GM12865 (cell line): ENCODE measurements around the gene DACT1.

Experiments used
- DNase-seq: peaks from one replicate; pipeline ENCODE4 v3.0.0; 2010; ENCODE audit warnings: low read depth
- H3K4me3 ChIP-seq: 2 replicates; pipeline ENCODE4 v1.5.1; 2011; ENCODE audit warnings: mild to moderate bottlenecking, low read depth, low read length, control low read depth
- TF ChIP-seq, protein P1 (sequence below): IDR thresholded peaks from 2 replicates; pipeline ENCODE4 v1.5.1; 2011; ENCODE audit warnings: low read length, control low read depth, low read depth, inconsistent platforms; ENCODE audit not compliant: insufficient read depth; ENCODE audit errors: missing control alignments

The DACT1 gene

DNA sequence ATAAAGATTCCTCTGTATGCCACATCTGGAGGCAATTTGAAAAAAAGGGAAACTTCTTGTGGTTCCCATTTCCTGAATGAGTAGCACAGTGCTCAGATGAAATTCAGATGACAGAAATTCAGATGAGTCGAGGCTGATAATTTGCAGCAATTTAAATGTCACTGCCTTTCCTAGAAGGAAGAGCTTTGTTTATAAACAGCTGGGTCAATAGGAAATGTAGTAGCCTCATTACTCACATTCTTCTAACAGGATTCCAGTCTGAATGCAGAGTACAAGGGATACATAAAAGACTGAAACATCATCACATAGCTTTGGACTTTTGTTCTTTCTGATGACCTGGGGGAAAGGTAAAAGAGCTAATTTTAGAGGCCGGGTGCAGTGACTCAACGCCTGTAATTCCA lies 11.3 kb upstream of the DACT1 start:
- no peak overlapping the region for H3K4me3 ChIP-seq
- TF ChIP-seq, protein P1, sequence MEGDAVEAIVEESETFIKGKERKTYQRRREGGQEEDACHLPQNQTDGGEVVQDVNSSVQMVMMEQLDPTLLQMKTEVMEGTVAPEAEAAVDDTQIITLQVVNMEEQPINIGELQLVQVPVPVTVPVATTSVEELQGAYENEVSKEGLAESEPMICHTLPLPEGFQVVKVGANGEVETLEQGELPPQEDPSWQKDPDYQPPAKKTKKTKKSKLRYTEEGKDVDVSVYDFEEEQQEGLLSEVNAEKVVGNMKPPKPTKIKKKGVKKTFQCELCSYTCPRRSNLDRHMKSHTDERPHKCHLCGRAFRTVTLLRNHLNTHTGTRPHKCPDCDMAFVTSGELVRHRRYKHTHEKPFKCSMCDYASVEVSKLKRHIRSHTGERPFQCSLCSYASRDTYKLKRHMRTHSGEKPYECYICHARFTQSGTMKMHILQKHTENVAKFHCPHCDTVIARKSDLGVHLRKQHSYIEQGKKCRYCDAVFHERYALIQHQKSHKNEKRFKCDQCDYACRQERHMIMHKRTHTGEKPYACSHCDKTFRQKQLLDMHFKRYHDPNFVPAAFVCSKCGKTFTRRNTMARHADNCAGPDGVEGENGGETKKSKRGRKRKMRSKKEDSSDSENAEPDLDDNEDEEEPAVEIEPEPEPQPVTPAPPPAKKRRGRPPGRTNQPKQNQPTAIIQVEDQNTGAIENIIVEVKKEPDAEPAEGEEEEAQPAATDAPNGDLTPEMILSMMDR, result no peak
- no peak for DNase-seq

DNA sequence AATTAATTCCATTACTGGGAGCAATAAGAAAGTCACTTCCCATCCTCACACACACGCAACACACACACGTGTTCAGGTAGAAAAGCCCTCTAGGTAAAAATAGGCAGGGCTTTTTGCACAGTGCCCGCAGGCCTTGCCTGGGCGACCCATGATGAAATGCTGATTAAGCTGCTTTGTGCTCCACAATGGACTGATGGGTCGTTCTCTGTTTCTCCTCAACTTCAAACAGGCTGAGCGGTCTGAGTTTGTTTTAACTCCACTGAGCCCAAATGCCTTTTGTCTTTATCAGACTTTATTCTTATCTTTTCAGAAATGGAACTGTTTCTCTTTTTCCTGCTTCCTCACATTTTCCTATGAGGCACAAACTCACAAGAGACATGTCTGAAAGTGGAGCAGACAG lies 9.4 kb upstream of the DACT1 start:
- H3K4me3 ChIP-seq, result no peak overlapping the region
- TF ChIP-seq, protein P1, result no peak

GRCh38 chr14:58629281-58629680 lies 8.5 kb upstream of the DACT1 start:
- TF ChIP-seq, protein P1, result no peak
- no peak for DNase-seq
- no peak overlapping the region for H3K4me3 ChIP-seq

More for the DNA sequence above, 9.4 kb upstream of the DACT1 start:
- DNase-seq, result no peak

GRCh38 chr14:58631732-58632131 lies 6.0 kb upstream of the DACT1 start:
- no peak overlapping the region for H3K4me3 ChIP-seq
- no peak for DNase-seq
- TF ChIP-seq, protein P1, result no peak

DNA sequence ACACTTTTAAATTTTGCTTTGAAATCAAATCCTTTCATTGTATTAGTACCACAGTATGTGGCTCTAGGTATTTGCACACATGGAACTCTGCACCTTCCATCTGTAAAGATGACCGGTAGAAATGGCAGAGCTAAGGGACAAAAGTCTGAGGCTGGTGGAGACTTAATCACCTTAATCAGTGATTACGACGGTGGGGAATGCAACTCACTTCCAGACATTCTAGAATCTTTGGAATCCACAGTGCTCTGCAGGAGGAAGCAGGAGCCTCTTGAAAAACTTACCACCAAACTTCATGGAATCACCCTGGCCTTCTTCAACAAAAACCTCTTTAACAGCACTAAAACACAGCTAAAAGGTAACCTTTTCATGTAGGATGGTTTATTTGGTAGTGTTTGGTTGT lies 3.9 kb upstream of the DACT1 start:
- no peak overlapping the region for H3K4me3 ChIP-seq
- TF ChIP-seq, protein P1, result no peak
- DNase-seq, result no peak

DNA sequence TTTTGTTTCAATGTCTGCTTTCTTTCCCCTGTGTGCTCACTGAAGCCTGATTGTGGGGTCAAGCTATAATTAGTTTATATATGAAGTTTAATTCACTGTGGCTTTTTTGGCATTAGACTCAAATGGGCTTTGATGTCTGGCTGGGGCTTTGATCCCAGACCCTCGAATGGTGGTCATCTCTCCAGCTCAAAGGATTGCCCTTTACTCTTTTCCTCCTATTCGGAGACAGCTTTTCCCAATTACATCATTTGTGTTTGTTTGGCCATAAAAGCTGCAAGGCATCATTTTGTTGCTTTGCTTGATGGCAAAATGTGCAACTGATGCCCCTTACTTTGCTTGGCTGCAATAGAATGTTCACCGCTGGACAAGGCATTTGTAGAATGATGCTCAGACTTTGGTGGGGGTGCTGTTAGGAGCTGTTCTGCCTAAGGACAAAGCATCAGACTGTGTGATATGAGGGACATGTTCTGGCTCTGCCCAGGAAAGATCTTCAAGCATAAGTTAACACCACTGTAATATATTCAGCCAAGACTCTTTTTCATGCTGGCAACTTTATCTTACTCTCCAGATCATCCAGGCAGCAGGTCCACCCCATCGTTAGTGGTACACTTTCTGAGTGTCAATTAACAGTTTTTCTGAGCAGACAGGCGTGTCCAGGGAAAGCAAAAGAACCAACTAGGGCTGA lies 3.2 kb upstream of the DACT1 start:
- no peak for DNase-seq
- TF ChIP-seq, protein P1, result no peak
- H3K4me3 ChIP-seq, result no peak overlapping the region
